SK-N-SH (cell line): Measurements from ENCODE around the gene CACNA2D3. TPM values are rescaled to one million over a fixed set of nuclear protein-coding genes. Genes with fewer than 3 reads are reported as not detected.
A peak's percentile ranks its signal among the peaks of the same experiment; 100 is the strongest.

Source experiments
- CTCF ChIA-PET: fragments of 300-600, 350-600 bp; formaldehyde crosslinking; extraction: SDS; loops from one replicate; lab custom pipeline; 2021; lab: Yijun Ruan, JAX
- POLR2A ChIA-PET: fragments of 350-600 bp; sonication (Branson Sonifier 250); formaldehyde crosslinking; extraction: SDS; loops from one replicate; lab custom pipeline; 2020; ENCODE audit warnings: antibody characterized with exemption, inconsistent platforms; lab: Yijun Ruan, JAX
- DNase-seq: peaks from one replicate; pipeline ENCODE4 v3.0.0; 2012
- H2AFZ ChIP-seq: fragments of 200-600 bp; sonication (generic); 2 replicates; pipeline ENCODE4 v1.8.1; 2016; ENCODE audit warnings: antibody characterized with exemption, mild to moderate bottlenecking, low read depth
- H3F3A ChIP-seq: fragments of 200-600 bp; sonication (generic); replicated peaks from 2 replicates; pipeline ENCODE3; 2016; ENCODE audit warnings: antibody characterized with exemption, mild to moderate bottlenecking; ENCODE audit not compliant: insufficient read depth
- H3K27ac ChIP-seq, 2 experiments: fragments of 200-500 bp in 1 of 2; fragments of 200-600 bp in 1 of 2; sonication (Bioruptor generic) in 1 of 2; sonication (generic), shearing (Covaris generic) in 1 of 2; 2 replicates each; pipeline versions ENCODE4 v1.5.1 to v1.6.1; 2014 to 2016; ENCODE audit warnings: low read depth in 2 of 2, inconsistent platforms in 1 of 2, low read length in 1 of 2, mild to moderate bottlenecking in 1 of 2, mixed read lengths in 1 of 2
- H3K27me3 ChIP-seq: fragments of 200-600 bp; sonication (generic), shearing (Covaris generic); 2 replicates; pipeline ENCODE4 v1.6.1; 2016; ENCODE audit warnings: mixed run types; ENCODE audit not compliant: insufficient read depth
- H3K36me3 ChIP-seq, 2 experiments: fragments of 200-500 bp in 1 of 2; fragments of 200-600 bp in 1 of 2; sonication (Bioruptor generic) in 1 of 2; sonication (generic) in 1 of 2; replicated peaks in 1 of 2; 2 replicates each; pipeline versions ENCODE3 to v1.5.1; 2014 to 2016; ENCODE audit warnings: low read length in 1 of 2, mild to moderate bottlenecking in 1 of 2; ENCODE audit not compliant: insufficient read depth in 2 of 2, control insufficient read depth in 1 of 2
- H3K4me1 ChIP-seq, 2 experiments: fragments of 200-500 bp in 1 of 2; fragments of 200-600 bp in 1 of 2; sonication (Bioruptor generic) in 1 of 2; sonication (generic), shearing (Covaris generic) in 1 of 2; 2 replicates each; pipeline versions ENCODE4 v1.5.1 to v1.6.1; 2014 to 2016; ENCODE audit warnings: low read depth in 1 of 2, low read length in 1 of 2, mixed run types in 1 of 2; ENCODE audit not compliant: insufficient read depth in 2 of 2, control insufficient read depth in 1 of 2
- H3K4me2 ChIP-seq: fragments of 200-600 bp; sonication (generic), shearing (Covaris generic); 2 replicates; pipeline ENCODE4 v1.6.1; 2017; ENCODE audit warnings: mixed run types
- H3K4me3 ChIP-seq, 2 experiments: fragments of 200-500 bp in 1 of 2; fragments of 200-600 bp in 1 of 2; sonication (Bioruptor generic) in 1 of 2; sonication (generic), shearing (Covaris generic) in 1 of 2; 2 replicates each; pipeline versions ENCODE4 v1.5.1 to v1.8.1; 2014 to 2016; ENCODE audit warnings: low read depth in 2 of 2, inconsistent platforms in 1 of 2, low read length in 1 of 2, mild to moderate bottlenecking in 1 of 2, mixed read lengths in 1 of 2, moderate library complexity in 1 of 2
- H3K79me2 ChIP-seq: fragments of 200-600 bp; sonication (generic); 2 replicates; pipeline ENCODE4 v1.8.1; 2017; ENCODE audit warnings: mild to moderate bottlenecking; ENCODE audit not compliant: insufficient read depth
- H3K9ac ChIP-seq: fragments of 200-600 bp; sonication (generic); 2 replicates; pipeline ENCODE4 v1.6.1; 2017; ENCODE audit warnings: mixed run types
- H3K9me2 ChIP-seq: fragments of 200-600 bp; sonication (generic); 2 replicates; pipeline ENCODE4 v1.6.1; 2017; ENCODE audit warnings: mixed run types
- H3K9me3 ChIP-seq: fragments of 200-600 bp; sonication (generic); 2 replicates; pipeline ENCODE4 v1.6.1; 2017; ENCODE audit warnings: mixed run types, mild to moderate bottlenecking, moderate library complexity
- H4K20me1 ChIP-seq: fragments of 200-600 bp; sonication (generic); 2 replicates; pipeline ENCODE4 v1.6.1; 2017; ENCODE audit warnings: mild to moderate bottlenecking, mixed run types; ENCODE audit not compliant: insufficient read depth
- CHD2 ChIP-seq: fragments of 150-350 bp; IDR thresholded peaks from 2 replicates; pipeline ENCODE4 v1.6.1; 2018; ENCODE audit warnings: low read length; ENCODE audit not compliant: partially characterized antibody
- ELF1 ChIP-seq: IDR thresholded peaks from 2 replicates; pipeline ENCODE4 v1.4.0; 2012
- EZH2phosphoT487 ChIP-seq: fragments of 200-600 bp; sonication (generic); IDR thresholded peaks from 2 replicates; pipeline ENCODE4 v1.6.1; 2017; ENCODE audit warnings: low read depth, mixed run types, mild to moderate bottlenecking, antibody characterized with exemption, moderate library complexity, borderline replicate concordance
- GABPA ChIP-seq: IDR thresholded peaks from 2 replicates; pipeline ENCODE4 v1.4.0; 2012; ENCODE audit warnings: low read depth, mild to moderate bottlenecking
- RXRA ChIP-seq: IDR thresholded peaks from 2 replicates; pipeline ENCODE4 v1.4.0; 2012; ENCODE audit warnings: low read depth, mild to moderate bottlenecking, borderline replicate concordance
- TAF1 ChIP-seq: IDR thresholded peaks from 2 replicates; pipeline ENCODE4 v1.6.1; 2012; ENCODE audit warnings: low read depth, mild to moderate bottlenecking, low read length, moderate library complexity, borderline replicate concordance
- WGBS: methylation state at CpG from one replicate; pipeline ENCODE4 v1.1.6; 2017; ENCODE audit warnings: low lambda C conversion rate; 5-methylcytosine and 5-hydroxymethylcytosine counted together
- polyA plus RNA-seq, 3 experiments: library from polyadenylated mRNA; depleted of rRNA; stranded (reverse); fragments of >200 nt; gene quantifications; 2 replicates each; pipeline ENCODE4 v1.2.3, GENCODE V29; 2012
- TF ChIP-seq, protein P1 (sequence below): IDR thresholded peaks from 2 replicates; pipeline ENCODE4 v1.6.1; 2012; ENCODE audit warnings: mild to moderate bottlenecking, low read depth, low read length, moderate library complexity
- TF ChIP-seq, protein P2 (sequence below): fragments of 200-600 bp; sonication (generic); IDR thresholded peaks from 2 replicates; pipeline ENCODE4 v1.6.1; 2017; ENCODE audit warnings: antibody characterized with exemption, mild to moderate bottlenecking, moderate library complexity

The CACNA2D3 gene
- polyA plus RNA-seq, 1 of the 3 experiments (the other 2 are of a cell fraction), result 0.15 TPM

DNA sequence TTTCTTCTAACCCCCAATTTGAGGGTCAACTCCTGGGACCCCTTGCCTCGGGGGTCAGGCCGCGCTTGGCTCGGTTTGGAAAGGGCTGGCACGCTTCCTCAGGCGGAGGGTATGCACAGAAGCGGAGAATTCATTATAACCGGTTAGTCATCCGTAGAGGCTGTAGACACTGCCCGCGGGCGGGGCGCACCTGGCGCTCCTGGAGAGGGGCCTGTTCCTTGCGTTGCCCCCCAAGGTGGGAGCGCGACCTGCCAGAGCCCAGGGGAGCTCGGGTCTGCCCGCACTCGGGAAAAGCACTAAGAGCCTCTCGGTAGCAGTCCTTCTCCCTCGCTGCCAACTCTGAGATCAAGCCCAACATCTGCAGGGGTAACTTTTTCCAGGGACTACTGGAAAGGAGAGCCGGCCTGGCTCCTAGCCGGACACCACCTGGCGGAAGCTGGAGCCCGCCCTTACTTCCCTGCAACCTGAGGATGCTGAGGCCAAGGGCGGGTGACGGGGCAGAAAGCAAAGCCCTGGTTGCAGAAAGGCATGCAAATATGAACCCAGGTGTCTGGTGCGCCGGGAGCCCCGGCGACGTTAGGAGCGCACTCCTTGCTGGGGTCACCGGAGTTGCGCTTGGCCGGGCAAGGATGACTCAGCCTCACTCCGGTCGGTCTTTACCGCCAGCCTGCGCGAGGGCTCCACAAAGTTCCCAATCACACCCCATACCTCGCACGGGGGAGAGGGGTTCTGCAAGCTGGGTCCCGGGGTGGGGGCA lies 1.5 kb upstream of the CACNA2D3 start:
- CTCF ChIA-PET, result interaction anchor here (1.1 to 1.6 kb wide), 2 partner anchors 26 to 182 kb away, joined by 3 to 6 read pairs; no protein-coding TSS in a partner anchor
- Histone ChIP-seq H3K9me3 (no peaks in the 10 kb centered on the region), H3F3A (no peaks in the 10 kb centered on the region), H3K9me2 (no peaks in the 10 kb centered on the region), H3K36me3 (no peaks in the 10 kb centered on the region), H2AFZ (no peak overlapping the region), H3K27me3 (peaks cover 36% of the 10 kb centered on the region), H3K79me2 (no peaks in the 10 kb centered on the region), H3K4me3 (no peak overlapping the region; a peak in 1 of 4 replicates), H4K20me1 (no peaks in the 10 kb centered on the region), H3K27ac (no peak overlapping the region), H3K4me1 (peaks cover 0 to 26% of the 10 kb centered on the region in 2 experiments; a peak in 2 of 4 replicates), H3K4me2 (no peak overlapping the region), H3K9ac (no peak overlapping the region)
- TF ChIP-seq TAF1 (no peak), CHD2 (no peak), ELF1 (no peak), GABPA (no peak), RXRA (no peak), EZH2phosphoT487 (no peak)
- TF ChIP-seq, protein P1, sequence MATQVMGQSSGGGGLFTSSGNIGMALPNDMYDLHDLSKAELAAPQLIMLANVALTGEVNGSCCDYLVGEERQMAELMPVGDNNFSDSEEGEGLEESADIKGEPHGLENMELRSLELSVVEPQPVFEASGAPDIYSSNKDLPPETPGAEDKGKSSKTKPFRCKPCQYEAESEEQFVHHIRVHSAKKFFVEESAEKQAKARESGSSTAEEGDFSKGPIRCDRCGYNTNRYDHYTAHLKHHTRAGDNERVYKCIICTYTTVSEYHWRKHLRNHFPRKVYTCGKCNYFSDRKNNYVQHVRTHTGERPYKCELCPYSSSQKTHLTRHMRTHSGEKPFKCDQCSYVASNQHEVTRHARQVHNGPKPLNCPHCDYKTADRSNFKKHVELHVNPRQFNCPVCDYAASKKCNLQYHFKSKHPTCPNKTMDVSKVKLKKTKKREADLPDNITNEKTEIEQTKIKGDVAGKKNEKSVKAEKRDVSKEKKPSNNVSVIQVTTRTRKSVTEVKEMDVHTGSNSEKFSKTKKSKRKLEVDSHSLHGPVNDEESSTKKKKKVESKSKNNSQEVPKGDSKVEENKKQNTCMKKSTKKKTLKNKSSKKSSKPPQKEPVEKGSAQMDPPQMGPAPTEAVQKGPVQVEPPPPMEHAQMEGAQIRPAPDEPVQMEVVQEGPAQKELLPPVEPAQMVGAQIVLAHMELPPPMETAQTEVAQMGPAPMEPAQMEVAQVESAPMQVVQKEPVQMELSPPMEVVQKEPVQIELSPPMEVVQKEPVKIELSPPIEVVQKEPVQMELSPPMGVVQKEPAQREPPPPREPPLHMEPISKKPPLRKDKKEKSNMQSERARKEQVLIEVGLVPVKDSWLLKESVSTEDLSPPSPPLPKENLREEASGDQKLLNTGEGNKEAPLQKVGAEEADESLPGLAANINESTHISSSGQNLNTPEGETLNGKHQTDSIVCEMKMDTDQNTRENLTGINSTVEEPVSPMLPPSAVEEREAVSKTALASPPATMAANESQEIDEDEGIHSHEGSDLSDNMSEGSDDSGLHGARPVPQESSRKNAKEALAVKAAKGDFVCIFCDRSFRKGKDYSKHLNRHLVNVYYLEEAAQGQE, result no peak
- TF ChIP-seq, protein P2, sequence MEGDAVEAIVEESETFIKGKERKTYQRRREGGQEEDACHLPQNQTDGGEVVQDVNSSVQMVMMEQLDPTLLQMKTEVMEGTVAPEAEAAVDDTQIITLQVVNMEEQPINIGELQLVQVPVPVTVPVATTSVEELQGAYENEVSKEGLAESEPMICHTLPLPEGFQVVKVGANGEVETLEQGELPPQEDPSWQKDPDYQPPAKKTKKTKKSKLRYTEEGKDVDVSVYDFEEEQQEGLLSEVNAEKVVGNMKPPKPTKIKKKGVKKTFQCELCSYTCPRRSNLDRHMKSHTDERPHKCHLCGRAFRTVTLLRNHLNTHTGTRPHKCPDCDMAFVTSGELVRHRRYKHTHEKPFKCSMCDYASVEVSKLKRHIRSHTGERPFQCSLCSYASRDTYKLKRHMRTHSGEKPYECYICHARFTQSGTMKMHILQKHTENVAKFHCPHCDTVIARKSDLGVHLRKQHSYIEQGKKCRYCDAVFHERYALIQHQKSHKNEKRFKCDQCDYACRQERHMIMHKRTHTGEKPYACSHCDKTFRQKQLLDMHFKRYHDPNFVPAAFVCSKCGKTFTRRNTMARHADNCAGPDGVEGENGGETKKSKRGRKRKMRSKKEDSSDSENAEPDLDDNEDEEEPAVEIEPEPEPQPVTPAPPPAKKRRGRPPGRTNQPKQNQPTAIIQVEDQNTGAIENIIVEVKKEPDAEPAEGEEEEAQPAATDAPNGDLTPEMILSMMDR, result no peak
- POLR2A ChIA-PET, result no interaction called here
- DNase-seq, result peak; percentile 49
- 23% methylated on average over 24 of the region's 45 CpGs for WGBS
